ENCODE data around the gene LRRC26.

Gene LRRC26

DNA sequence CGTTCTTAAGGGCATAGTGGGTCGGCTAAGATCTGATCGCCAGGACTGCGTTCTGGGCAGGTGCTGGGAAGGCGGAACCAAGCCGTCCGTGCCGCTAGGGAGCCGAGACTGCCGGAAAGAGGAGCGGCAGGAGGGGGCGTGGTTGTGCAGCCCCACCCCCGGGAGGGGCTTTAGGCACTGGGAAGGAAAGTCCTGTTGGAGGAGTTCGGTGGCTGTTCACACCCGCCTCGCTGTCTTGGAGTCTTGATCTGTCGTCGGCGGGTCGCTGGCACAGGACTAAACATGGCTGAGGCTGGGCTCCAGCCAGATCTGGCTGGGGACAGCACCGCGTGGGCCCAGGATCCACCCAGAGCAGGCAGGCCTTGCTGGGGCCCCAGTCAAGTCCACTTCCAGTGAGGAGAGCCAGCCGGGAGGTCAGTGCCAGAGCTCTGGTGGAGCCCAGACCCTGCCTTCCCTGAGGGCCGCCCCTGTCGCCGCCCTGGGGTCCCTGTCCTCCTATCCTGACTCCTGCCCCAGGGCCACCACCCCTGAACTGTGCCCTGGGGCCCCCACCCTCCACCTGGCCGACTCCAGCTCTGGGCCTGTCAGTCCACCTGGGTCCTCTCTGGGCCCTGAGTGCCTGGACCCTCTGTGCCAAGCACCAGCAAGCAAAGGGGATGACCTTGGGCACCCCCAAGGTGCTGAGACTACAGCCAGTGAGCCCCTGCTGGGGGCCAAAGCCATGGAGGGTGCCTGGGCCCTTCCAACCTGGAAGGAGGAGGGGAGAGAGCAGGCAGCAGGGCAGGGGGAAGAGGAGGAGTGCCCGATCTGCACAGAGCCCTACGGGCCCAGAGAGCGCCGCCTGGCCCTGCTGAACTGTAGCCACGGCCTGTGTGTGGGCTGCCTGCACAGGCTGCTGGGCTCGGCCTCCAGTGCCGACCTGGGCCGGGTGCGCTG lies 47.7 kb upstream of the LRRC26 start:
- TF ChIP-seq EZH2phosphoT487 (IDR thresholded peaks at IDR 0.05; ENCODE audit: borderline replicate concordance, low read length) (no peak), CTCF (IDR thresholded peaks at IDR 0.05; ENCODE audit: low read depth, low read length, poor library complexity, severe bottlenecking) (no peak)
- Histone ChIP-seq H3K9me3 (ENCODE audit: control insufficient read depth, insufficient read depth, low read length) (no peaks in the 10 kb centered on the region), H3K36me3 (ENCODE audit: control insufficient read depth, low read length) (peaks cover 30% of the 10 kb centered on the region), H3K79me2 (ENCODE audit: control insufficient read depth, low read length) (no peaks in the 10 kb centered on the region), H3K27ac (ENCODE audit: low read depth, low read length) (no peak overlapping the region), H3K4me3 (ENCODE audit: low read length) (no peak overlapping the region), H3K27me3 (ENCODE audit: control insufficient read depth, low read length) (no peaks in the 10 kb centered on the region), H3K4me2 (ENCODE audit: low read length) (no peak overlapping the region), H3K4me1 (ENCODE audit: control insufficient read depth, low read length) (peaks cover 3% of the 10 kb centered on the region), H3K9me2 (replicated peaks; ENCODE audit: control insufficient read depth, low read length) (no peaks in the 10 kb centered on the region), H4K20me1 (ENCODE audit: control insufficient read depth, insufficient read depth, low read depth, low read length) (no peaks in the 10 kb centered on the region), H3F3A (ENCODE audit: control insufficient read depth, insufficient read depth) (no peaks in the 10 kb centered on the region; the same call in 1 of the 2 replicates)

- H3K4me1 ChIP-seq (ENCODE audit: control insufficient read depth, low read length): no peaks in the 10 kb centered on the region
- H3K36me3 ChIP-seq (ENCODE audit: control insufficient read depth, low read length): peaks cover 34% of the 10 kb centered on the region
- TF ChIP-seq EZH2phosphoT487 (IDR thresholded peaks at IDR 0.05; ENCODE audit: borderline replicate concordance, low read length): no peak
- no peak for TF ChIP-seq CTCF (IDR thresholded peaks at IDR 0.05; ENCODE audit: low read depth, low read length, poor library complexity, severe bottlenecking)
- H3F3A ChIP-seq (ENCODE audit: control insufficient read depth, insufficient read depth): no peaks in the 10 kb centered on the region; the same call in 1 of the 2 replicates
- H3K4me2 ChIP-seq (ENCODE audit: low read length): no peak overlapping the region
- no peaks in the 10 kb centered on the region for H3K27me3 ChIP-seq (ENCODE audit: control insufficient read depth, low read length)
- H3K4me3 ChIP-seq (ENCODE audit: low read length): no peak overlapping the region
- H3K79me2 ChIP-seq (ENCODE audit: control insufficient read depth, low read length): no peaks in the 10 kb centered on the region
- H3K27ac ChIP-seq (ENCODE audit: low read depth, low read length): no peak overlapping the region
- H3K9me2 ChIP-seq (replicated peaks; ENCODE audit: control insufficient read depth, low read length): no peaks in the 10 kb centered on the region
- H4K20me1 ChIP-seq (ENCODE audit: control insufficient read depth, insufficient read depth, low read depth, low read length): no peaks in the 10 kb centered on the region
- H3K9me3 ChIP-seq (ENCODE audit: control insufficient read depth, insufficient read depth, low read length): no peaks in the 10 kb centered on the region
Measured at GRCh38 chr9:137216188-137216965, 46.5 kb upstream of the LRRC26 start.

DNA sequence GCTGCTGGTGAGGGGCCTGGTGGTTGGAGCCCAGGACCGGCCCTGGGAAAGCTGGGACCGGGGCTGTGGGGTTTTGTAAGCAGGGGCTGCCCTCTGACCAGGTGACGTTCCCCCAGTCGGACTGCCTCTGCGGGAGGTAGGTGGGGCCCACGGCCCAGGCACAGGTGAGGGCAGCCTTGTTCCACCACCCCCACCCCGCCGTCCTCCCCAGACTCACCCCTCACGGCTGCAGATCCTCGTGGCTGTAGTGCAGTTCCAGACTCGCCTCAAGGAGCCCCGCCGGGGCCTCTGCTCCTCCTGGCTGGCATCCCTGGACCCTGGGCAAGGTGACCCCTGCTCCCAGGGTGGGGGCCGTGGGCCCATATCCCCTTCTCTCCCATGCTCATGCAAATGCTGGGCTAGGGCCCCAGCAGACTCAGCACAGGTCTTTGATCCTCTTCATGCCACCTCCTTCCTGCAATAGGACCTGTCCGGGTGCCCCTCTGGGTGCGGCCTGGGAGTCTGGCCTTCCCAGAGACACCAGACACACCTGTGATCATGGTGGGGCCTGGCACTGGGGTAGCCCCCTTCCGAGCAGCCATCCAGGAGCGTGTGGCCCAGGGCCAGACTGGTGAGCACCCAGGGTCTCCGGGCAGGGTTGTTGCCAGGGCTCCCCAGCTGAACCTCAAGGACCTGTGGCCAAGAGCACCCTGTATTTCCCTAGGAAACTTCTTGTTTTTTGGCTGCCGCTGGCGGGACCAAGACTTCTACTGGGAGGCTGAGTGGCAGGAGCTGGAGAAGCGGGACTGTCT lies 45.5 kb upstream of the LRRC26 start:
- no peaks in the 10 kb centered on the region for H3K27me3 ChIP-seq (ENCODE audit: control insufficient read depth, low read length)
- TF ChIP-seq CTCF (IDR thresholded peaks at IDR 0.05; ENCODE audit: low read depth, low read length, poor library complexity, severe bottlenecking) (no peak), EZH2phosphoT487 (IDR thresholded peaks at IDR 0.05; ENCODE audit: borderline replicate concordance, low read length) (no peak)
- no peak overlapping the region for H3K4me3 ChIP-seq (ENCODE audit: low read length)
- H3K9me2 ChIP-seq (replicated peaks; ENCODE audit: control insufficient read depth, low read length): no peaks in the 10 kb centered on the region
- no peak overlapping the region for H3K27ac ChIP-seq (ENCODE audit: low read depth, low read length)
- H4K20me1 ChIP-seq (ENCODE audit: control insufficient read depth, insufficient read depth, low read depth, low read length): no peaks in the 10 kb centered on the region
- no peak overlapping the region for H3K4me2 ChIP-seq (ENCODE audit: low read length)
- no peaks in the 10 kb centered on the region for H3K79me2 ChIP-seq (ENCODE audit: control insufficient read depth, low read length)
- peaks cover 36% of the 10 kb centered on the region for H3K36me3 ChIP-seq (ENCODE audit: control insufficient read depth, low read length)
- H3K9me3 ChIP-seq (ENCODE audit: control insufficient read depth, insufficient read depth, low read length): no peaks in the 10 kb centered on the region
- H3K4me1 ChIP-seq (ENCODE audit: control insufficient read depth, low read length): no peaks in the 10 kb centered on the region
- no peaks in the 10 kb centered on the region; the same call in 1 of the 2 replicates for H3F3A ChIP-seq (ENCODE audit: control insufficient read depth, insufficient read depth)

All from DOHH2 (cell line).